K562 (cell line): ENCODE results near the gene ZNF48. TPM values are rescaled to one million over a fixed set of nuclear protein-coding genes. Genes with fewer than 3 reads are reported as not detected.

Source experiments
- BCOR ChIP-seq: fragments of 450-650 bp; IDR thresholded peaks from 2 replicates; pipeline ENCODE4 v1.6.1; 2016
- FOXK2 ChIP-seq, 2 experiments: fragments of 450-650 bp; IDR thresholded peaks in 1 of 2; conservative IDR thresholded peaks in 1 of 2; 2 replicates each; pipeline ENCODE4 v1.6.1; 2016; ENCODE audit warnings: low read depth in 2 of 2, mild to moderate bottlenecking in 1 of 2
- GABPB1 ChIP-seq: sonication (generic); formaldehyde crosslinking; IDR thresholded peaks from 2 replicates; pipeline ENCODE4 v1.8.0; 2022; ENCODE audit warnings: mild to moderate bottlenecking, missing genetic modification reagents
- GATAD2A ChIP-seq: fragments of 450-650 bp; IDR thresholded peaks from 2 replicates; pipeline ENCODE4 v1.6.1; 2017
- HDAC8 ChIP-seq: fragments of 450-650 bp; IDR thresholded peaks from 2 replicates; pipeline ENCODE4 v1.6.1; 2016; ENCODE audit warnings: mild to moderate bottlenecking, missing genetic modification characterization, moderate library complexity, missing compliant biosample characterization
- HOXB6 ChIP-seq: fragments of 250-450 bp; sonication (Bioruptor Pico); IDR thresholded peaks from 2 replicates; pipeline ENCODE4 v1.5.1; 2022; ENCODE audit warnings: mild to moderate bottlenecking, borderline replicate concordance
- KDM4B ChIP-seq, 2 experiments: fragments of 450-650 bp in 1 of 2; sonication (generic) in 1 of 2; IDR thresholded peaks; 2 replicates each; pipeline ENCODE4 v1.6.1; 2016 to 2017; ENCODE audit warnings: borderline replicate concordance in 2 of 2, antibody characterized with exemption in 1 of 2, low read depth in 1 of 2, mild to moderate bottlenecking in 1 of 2
- MEF2D ChIP-seq: conservative IDR thresholded peaks from 2 replicates; pipeline ENCODE4 v1.6.1; 2016; ENCODE audit warnings: low read depth, missing genetic modification characterization, missing compliant biosample characterization
- NELFE ChIP-seq: IDR thresholded peaks from 2 replicates; pipeline ENCODE4 v1.6.1; 2011; ENCODE audit warnings: mild to moderate bottlenecking; ENCODE audit not compliant: insufficient read depth, insufficient read length
- POLR2AphosphoS5 ChIP-seq: IDR thresholded peaks from 2 replicates; pipeline ENCODE4 v1.6.1; 2011; ENCODE audit warnings: mild to moderate bottlenecking, low read depth, low read length, moderate library complexity; ENCODE audit not compliant: control insufficient read depth, insufficient read depth
- SAFB ChIP-seq: fragments of 200-400 bp; formaldehyde crosslinking; IDR thresholded peaks from 2 replicates; pipeline ENCODE4 v1.6.1; 2017; ENCODE audit warnings: low read depth, low read length, borderline replicate concordance
- SETDB1 ChIP-seq: IDR thresholded peaks from one replicate; pipeline ENCODE4 v1.6.1; 2012; ENCODE audit warnings: low read length, control low read depth, inconsistent platforms
- SLC30A9 ChIP-seq: fragments of 250-450 bp; sonication (Bioruptor Pico); IDR thresholded peaks from 2 replicates; pipeline ENCODE4 v1.8.0; 2022; ENCODE audit warnings: mild to moderate bottlenecking, moderate library complexity
- SRF ChIP-seq, 2 experiments: fragments of 250-450, 450-650 bp in 1 of 2; sonication (Bioruptor Pico) in 1 of 2; sonication (generic) in 1 of 2; formaldehyde crosslinking; IDR thresholded peaks; 2 replicates each; pipeline versions ENCODE4 v1.5.0 to v1.5.1; 2020 to 2022; ENCODE audit warnings: mild to moderate bottlenecking in 1 of 2, missing genetic modification reagents in 1 of 2
- TAF15 ChIP-seq: fragments of 200-400 bp; formaldehyde crosslinking; IDR thresholded peaks from 2 replicates; pipeline ENCODE4 v1.6.1; 2017; ENCODE audit warnings: mild to moderate bottlenecking, low read depth, low read length, moderate library complexity
- THRAP3 ChIP-seq: fragments of 450-650 bp; IDR thresholded peaks from 2 replicates; pipeline ENCODE4 v1.6.1; 2016; ENCODE audit warnings: mild to moderate bottlenecking, inconsistent platforms, borderline replicate concordance
- ZFPM2 ChIP-seq: fragments of 250-450 bp; sonication (Bioruptor Pico); IDR thresholded peaks from 2 replicates; pipeline ENCODE4 v1.5.1; 2022; ENCODE audit warnings: mild to moderate bottlenecking
- ZNF140 ChIP-seq: fragments of 250-450 bp; sonication (Bioruptor Pico); IDR thresholded peaks from 2 replicates; pipeline ENCODE4 v1.8.0; 2021; ENCODE audit warnings: moderate library complexity, mild to moderate bottlenecking, inconsistent platforms
- ZNF174 ChIP-seq: fragments of 250-450 bp; sonication (Bioruptor Pico); IDR thresholded peaks from 2 replicates; pipeline ENCODE4 v1.4.0; 2020; ENCODE audit warnings: mild to moderate bottlenecking
- ZZZ3 ChIP-seq: fragments of 450-650 bp; IDR thresholded peaks from 2 replicates; pipeline ENCODE4 v1.6.1; 2016; ENCODE audit warnings: antibody characterized with exemption, mild to moderate bottlenecking, moderate library complexity
- polyA plus RNA-seq, 8 experiments: library from polyadenylated mRNA; depleted of rRNA in 4 of 8; stranded (reverse) in 5 of 8; unstranded in 3 of 8; fragments of >200 nt; fragmentation: Nextera tagmentation in 2 of 8; fragmentation: Illumina TruSeq in 1 of 8; extraction: Ambion mirVana in 2 of 8; extraction: Trizol in 1 of 8; gene quantifications; 2 replicates each; pipeline versions ENCODE4 v1.2.1 to v1.2.3, GENCODE V29; 2011 to 2014; ENCODE audit warnings: inconsistent platforms in 1 of 8, missing spikeins in 1 of 8
- total RNA-seq, 7 experiments: library from RNA; depleted of rRNA in 6 of 7; stranded (reverse); fragments of >200 nt in 6 of 7; fragmentation: Illumina TruSeq in 2 of 7; extraction: Trizol in 2 of 7; gene quantifications; 2 replicates each; pipeline versions ENCODE4 v1.2.1 to v1.2.3, GENCODE V29; 2011 to 2021; ENCODE audit warnings: low replicate concordance in 1 of 7
- TF ChIP-seq, protein P1 (sequence below), 2 experiments: fragments of 450-650 bp; IDR thresholded peaks; 2 replicates each; pipeline ENCODE4 v1.6.1; 2016
- TF ChIP-seq, protein P2 (sequence below): fragments of 450-650 bp; conservative IDR thresholded peaks from 2 replicates; pipeline ENCODE4 v1.6.1; 2016; ENCODE audit warnings: missing genetic modification characterization, low read depth, mild to moderate bottlenecking, control low read depth, missing compliant biosample characterization
- TF ChIP-seq, protein P3 (sequence below): fragments of 250-450 bp; sonication (Bioruptor Pico); IDR thresholded peaks from 2 replicates; pipeline ENCODE4 v1.8.0; 2022; ENCODE audit warnings: moderate library complexity, mild to moderate bottlenecking, inconsistent platforms
- TF ChIP-seq, protein P4 (sequence below), 2 experiments: fragments of 200-800 bp in 1 of 2; sonication (Bioruptor generic) in 1 of 2; sonication (generic) in 1 of 2; formaldehyde crosslinking in 1 of 2; IDR thresholded peaks in 1 of 2; conservative IDR thresholded peaks in 1 of 2; 2 replicates each; pipeline versions ENCODE4 v1.5.0 to v1.6.1; 2016 to 2020; ENCODE audit warnings: missing compliant biosample characterization in 1 of 2, missing genetic modification characterization in 1 of 2, missing genetic modification reagents in 1 of 2

Gene ZNF48
- total and polyA plus RNA-seq, 9 of the 15 experiments (the other 6 are each of a cell fraction or from before 2014, with no cell fraction given) = 0.38 to 11.6 (median 4.7) TPM

DNA sequence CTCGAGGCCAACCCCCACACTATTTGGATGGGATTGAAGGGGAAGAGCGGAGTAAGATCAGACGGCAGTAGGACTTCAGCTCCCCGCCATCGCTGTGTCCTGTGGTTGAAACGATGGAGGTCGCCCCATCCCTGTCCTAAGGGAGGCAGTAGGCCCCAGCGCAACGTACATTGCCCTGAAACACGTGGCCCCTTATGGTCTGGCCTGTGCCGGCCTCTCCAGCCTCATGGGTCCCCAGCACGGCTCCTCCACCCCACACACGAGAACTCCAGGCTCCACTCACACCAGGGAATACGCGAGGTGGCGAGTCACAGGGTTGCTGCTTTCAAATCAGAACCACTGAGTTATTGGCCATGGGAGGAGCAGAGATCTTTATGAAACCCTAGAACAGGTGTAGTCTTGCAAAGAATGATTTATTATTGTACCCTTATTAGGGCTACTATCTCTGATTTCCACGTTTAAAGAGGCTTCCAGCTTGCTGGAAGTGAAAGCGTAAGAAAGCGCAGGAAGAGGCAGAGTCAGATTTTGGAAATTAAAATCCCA is 35.3 kb downstream of the ZNF48 start (continued):
- no peak for TF ChIP-seq NELFE
- TF ChIP-seq, protein P1, sequence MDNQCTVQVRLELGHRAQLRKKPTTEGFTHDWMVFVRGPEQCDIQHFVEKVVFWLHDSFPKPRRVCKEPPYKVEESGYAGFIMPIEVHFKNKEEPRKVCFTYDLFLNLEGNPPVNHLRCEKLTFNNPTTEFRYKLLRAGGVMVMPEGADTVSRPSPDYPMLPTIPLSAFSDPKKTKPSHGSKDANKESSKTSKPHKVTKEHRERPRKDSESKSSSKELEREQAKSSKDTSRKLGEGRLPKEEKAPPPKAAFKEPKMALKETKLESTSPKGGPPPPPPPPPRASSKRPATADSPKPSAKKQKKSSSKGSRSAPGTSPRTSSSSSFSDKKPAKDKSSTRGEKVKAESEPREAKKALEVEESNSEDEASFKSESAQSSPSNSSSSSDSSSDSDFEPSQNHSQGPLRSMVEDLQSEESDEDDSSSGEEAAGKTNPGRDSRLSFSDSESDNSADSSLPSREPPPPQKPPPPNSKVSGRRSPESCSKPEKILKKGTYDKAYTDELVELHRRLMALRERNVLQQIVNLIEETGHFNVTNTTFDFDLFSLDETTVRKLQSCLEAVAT (IDR thresholded peaks at IDR 0.05) = no peak
- no peak for TF ChIP-seq TAF15
- no peak for TF ChIP-seq HOXB6
- peak; percentile 80; the same call in 1 of the 2 replicates for TF ChIP-seq HDAC8 (tag)
- no peak for TF ChIP-seq GATAD2A
- no peak for TF ChIP-seq ZNF174
- no peak for TF ChIP-seq KDM4B (IDR thresholded peaks at IDR 0.05; ENCODE audit: borderline replicate concordance in 2 of 2, low read depth in 1 of 2)
- TF ChIP-seq GABPB1 = no peak
- TF ChIP-seq ZFPM2 (CRISPR knock-in tag) = no peak
- no peak for TF ChIP-seq ZNF140 (CRISPR knock-in tag)
- TF ChIP-seq, protein P2, sequence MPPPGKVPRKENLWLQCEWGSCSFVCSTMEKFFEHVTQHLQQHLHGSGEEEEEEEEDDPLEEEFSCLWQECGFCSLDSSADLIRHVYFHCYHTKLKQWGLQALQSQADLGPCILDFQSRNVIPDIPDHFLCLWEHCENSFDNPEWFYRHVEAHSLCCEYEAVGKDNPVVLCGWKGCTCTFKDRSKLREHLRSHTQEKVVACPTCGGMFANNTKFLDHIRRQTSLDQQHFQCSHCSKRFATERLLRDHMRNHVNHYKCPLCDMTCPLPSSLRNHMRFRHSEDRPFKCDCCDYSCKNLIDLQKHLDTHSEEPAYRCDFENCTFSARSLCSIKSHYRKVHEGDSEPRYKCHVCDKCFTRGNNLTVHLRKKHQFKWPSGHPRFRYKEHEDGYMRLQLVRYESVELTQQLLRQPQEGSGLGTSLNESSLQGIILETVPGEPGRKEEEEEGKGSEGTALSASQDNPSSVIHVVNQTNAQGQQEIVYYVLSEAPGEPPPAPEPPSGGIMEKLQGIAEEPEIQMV (tag) = no peak
- no peak for TF ChIP-seq MEF2D (tag)
- TF ChIP-seq SETDB1 = no peak
- no peak for TF ChIP-seq FOXK2 (conservative IDR thresholded peaks at IDR 0.05 in 1 of 2, IDR thresholded peaks at IDR 0.05 in 1 of 2; ENCODE audit: low read depth in 2 of 2)
- TF ChIP-seq, protein P3, sequence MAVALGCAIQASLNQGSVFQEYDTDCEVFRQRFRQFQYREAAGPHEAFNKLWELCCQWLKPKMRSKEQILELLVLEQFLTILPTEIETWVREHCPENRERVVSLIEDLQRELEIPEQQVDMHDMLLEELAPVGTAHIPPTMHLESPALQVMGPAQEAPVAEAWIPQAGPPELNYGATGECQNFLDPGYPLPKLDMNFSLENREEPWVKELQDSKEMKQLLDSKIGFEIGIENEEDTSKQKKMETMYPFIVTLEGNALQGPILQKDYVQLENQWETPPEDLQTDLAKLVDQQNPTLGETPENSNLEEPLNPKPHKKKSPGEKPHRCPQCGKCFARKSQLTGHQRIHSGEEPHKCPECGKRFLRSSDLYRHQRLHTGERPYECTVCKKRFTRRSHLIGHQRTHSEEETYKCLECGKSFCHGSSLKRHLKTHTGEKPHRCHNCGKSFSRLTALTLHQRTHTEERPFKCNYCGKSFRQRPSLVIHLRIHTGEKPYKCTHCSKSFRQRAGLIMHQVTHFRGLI (CRISPR knock-in tag) = no peak
- no peak for TF ChIP-seq SRF (CRISPR knock-in tag; IDR thresholded peaks at IDR 0.05)
- TF ChIP-seq SAFB = no peak
- TF ChIP-seq SLC30A9 = no peak
- no peak for TF ChIP-seq THRAP3
- TF ChIP-seq, protein P4, sequence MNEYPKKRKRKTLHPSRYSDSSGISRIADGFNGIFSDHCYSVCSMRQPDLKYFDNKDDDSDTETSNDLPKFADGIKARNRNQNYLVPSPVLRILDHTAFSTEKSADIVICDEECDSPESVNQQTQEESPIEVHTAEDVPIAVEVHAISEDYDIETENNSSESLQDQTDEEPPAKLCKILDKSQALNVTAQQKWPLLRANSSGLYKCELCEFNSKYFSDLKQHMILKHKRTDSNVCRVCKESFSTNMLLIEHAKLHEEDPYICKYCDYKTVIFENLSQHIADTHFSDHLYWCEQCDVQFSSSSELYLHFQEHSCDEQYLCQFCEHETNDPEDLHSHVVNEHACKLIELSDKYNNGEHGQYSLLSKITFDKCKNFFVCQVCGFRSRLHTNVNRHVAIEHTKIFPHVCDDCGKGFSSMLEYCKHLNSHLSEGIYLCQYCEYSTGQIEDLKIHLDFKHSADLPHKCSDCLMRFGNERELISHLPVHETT (CRISPR knock-in tag; conservative IDR thresholded peaks at IDR 0.05 in 1 of 2, IDR thresholded peaks at IDR 0.05 in 1 of 2) = no peak
- TF ChIP-seq POLR2AphosphoS5 = no peak
- no peak for TF ChIP-seq BCOR
- TF ChIP-seq ZZZ3 = no peak
